LHCN-M2 (cell line): ENCODE data around the gene TRIM46. TPM values are rescaled to one million over a fixed set of nuclear protein-coding genes. Genes with fewer than 3 reads are reported as not detected.
A peak's percentile ranks its signal among the peaks of the same experiment; 100 is the strongest.
"Not testable (repeated sequence)": the region's sequence is repeated elsewhere in the genome, so short reads cannot be mapped to it uniquely, and the experiment has no call there.

ENCODE experiments used
- DNase-seq: peaks from one replicate; pipeline ENCODE4 v3.0.0-alpha.2; 2012; ENCODE audit warnings: low read depth
- total RNA-seq: library from RNA; depleted of rRNA; stranded (reverse); fragments of >200 nt; gene quantifications from 2 replicates; pipeline ENCODE4 v1.2.3, GENCODE V29; 2014

The TRIM46 gene
- total RNA-seq, 1 experiment from 2014 or later: 3.3 TPM

DNA sequence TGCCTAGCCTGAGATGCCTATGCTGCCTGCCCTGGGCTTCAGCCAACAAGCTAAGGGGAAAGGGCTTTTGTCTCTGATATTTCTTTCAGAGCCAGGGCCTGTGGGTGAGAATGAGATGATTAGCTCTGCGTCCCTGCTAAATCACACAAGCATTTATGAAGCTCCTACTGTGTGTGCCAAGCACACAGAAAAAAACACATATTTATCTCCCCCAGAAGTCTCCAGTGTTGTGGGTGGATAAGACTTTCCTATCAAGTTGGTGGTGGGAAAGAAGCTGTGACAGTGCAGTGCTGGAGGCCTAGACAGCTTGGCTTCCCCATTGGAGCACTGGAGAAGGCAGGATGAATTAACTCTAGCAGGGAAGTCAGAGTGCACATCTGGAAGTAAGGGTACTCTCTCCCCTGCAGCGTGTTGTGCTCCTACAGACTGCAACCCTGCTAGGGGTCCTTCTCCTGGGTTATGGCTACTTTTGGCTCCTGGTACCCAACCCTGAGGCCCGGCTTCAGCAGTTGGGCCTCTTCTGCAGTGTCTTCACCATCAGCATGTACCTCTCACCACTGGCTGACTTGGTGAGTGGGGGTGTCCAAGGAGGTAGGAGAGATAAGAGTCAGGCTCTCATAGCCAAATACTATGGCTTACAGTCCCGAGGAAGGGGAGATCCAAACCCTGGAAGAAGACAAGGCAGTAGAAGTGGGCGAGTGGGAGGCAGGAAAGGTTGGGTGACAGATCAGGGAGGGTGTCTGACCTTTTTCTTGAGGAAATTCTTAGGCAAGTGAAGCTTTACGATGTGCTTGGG is 36.3 kb upstream of the TRIM46 start:
- no peak for DNase-seq

DNA sequence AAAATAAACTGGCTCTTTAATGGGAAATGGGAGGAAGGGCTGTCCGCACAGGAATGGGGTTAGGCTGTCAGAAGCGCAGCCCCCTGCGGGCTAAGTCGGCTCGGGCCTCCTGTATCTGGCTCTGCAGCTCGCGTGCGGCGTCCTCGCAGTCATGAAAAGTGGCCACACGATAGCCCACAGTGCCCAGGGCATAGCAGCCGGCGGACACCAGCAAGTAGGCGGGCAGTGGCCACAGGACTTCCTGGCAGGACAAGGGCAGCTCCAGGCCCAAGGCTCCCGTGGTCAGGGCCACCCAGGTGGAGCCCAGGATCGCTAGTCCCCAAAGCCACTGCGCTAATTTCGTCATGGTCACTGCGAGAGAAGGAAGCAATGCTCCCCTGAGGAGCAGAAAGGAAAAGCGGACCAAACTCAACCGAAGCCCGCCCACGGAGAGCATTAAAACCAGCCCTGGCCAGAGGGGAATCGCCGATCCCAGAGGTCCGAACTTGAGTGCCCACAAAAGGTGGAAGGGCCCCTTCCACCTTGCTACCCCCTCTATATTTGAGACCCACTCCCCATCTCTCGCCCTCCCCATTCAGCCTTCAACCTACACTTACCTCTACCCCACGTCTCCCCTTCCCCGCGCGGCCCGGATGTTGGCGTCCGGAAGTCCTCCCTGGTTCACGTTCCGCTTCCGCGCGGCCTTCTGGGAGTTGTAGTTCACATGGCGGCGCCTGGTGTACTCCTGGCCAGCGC is 33.6 kb upstream of the TRIM46 start, which contains the start of gene DPM3:
Gene DPM3, minus strand, starts transcription at position 637 of the 735 bp plus-strand sequence. Its CDS starts 291 bp downstream, at position 346.
- DNase-seq: peak; percentile 69

DNA sequence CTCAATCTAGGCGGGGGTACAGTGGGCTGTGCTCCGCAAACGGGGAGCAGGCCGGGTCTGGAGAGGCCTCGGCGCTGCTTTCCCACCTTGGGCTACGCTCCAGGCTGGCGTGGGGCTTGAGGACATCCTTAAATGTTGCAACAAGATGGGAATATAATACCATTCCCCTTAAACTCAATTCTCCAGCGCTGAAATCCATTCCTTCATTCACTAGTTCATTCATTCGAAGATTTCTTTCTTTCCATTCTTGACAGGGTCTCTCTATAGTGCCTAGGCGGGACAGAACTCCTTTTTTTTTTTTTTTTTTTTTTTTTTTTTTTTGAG is 33.1 kb upstream of the TRIM46 start:
- no peak for DNase-seq

DNA sequence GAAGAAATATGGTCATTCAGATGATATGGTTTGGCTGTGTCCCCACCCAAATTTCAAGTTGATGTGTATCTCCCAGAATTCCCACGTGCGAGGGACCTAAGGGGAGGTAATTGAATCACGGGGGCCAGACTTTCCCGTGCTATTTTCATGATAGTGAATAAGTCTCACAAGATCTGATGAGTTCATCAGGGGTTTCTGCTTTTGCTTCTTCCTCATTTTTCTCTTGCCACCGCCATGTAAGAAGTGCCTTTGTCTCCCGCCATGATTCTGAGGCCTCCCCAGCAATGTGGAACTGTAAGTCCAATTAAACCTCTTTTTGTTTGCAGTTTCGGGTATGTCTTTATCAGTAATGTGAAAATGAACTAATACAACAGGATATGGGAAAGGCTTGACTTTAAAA is 31.9 kb upstream of the TRIM46 start:
- DNase-seq: no peak

DNA sequence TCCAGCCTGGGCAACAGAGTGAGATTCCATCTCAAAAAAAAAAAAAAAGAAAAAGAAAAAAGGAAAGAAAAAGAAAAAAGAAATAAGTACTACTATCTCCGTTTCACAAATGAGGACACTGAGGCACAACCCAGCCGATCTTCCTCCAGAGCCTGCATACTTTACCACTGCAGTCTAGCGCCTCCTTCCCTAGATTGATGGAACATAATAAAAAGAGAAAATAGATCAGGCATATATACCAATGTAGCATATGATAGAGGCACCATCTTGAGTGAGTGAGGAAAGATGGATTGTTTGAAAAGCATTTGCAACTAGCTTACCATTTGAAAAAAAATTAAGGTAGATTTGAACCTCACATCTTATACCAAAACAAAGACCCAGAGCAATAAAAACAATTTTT is 28.2 kb upstream of the TRIM46 start:
- DNase-seq: no peak

DNA sequence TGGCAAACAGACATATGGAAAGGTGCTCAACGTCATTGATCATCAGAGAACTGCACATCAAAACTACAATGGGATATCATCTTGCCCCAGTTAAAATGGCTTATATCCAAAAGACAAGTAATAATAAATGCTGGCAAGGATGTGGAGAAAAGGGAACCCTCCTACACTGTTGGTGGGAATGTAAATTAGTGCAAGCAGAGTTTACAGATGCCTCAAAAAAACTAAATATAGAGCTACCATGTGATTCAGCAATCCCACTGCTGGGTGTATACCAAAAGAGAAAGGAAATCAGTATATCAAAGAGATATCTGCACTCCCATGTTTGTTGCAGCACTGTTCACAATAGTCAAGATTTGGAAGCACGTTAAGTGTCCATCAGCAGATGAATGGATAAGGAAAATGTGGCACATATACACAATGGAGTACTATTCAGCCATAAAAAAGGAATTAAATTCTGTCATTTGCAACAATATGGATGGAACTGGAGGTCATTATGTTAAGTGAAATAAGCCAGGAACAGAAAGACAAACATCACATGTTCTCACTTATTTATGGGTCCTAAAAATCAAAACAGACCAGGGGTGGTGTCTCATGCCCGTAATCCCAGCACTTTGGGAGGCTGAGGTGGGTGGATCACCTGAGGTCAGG is 17.5 kb upstream of the TRIM46 start:
- DNase-seq: not testable (repeated sequence)

DNA sequence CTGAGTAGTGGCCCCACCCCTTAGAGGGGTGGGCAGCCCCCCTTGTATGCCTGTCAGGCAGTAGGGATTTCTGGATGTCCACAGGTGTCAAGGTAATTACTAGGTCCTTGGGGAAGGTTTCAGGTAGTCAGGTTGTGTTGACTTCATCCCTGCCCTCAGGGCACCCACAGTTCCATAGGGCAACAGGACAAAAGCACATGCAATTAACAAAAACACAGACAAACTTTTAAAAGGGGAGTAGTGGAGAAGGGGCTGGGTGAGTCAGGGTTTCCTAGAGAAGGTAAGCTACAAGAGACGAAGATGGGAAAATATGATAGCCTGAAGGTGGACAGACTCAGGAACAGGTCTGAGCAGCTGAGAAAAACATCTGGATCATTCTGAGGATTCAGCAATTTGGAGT is 14.7 kb upstream of the TRIM46 start:
- DNase-seq: no peak

DNA sequence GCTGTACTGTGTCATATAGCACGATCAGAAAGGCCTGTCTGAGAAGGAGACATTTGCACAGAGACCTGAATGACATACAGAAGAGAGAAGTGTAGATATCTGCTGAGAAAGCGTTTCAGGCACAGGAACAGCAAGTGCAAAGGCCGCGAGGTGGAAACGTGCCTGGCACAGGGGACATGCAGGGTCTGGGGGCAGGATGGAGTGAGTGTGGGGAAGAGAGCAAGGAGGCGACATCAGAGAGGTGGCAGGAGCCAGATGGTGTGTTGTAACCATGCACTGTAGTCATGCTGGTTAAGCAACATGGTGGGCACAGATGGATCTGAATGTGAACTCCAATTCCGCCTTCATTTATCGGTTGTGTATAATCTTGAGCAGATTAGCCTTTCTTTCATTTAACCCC is 13.5 kb upstream of the TRIM46 start:
- DNase-seq: no peak

DNA sequence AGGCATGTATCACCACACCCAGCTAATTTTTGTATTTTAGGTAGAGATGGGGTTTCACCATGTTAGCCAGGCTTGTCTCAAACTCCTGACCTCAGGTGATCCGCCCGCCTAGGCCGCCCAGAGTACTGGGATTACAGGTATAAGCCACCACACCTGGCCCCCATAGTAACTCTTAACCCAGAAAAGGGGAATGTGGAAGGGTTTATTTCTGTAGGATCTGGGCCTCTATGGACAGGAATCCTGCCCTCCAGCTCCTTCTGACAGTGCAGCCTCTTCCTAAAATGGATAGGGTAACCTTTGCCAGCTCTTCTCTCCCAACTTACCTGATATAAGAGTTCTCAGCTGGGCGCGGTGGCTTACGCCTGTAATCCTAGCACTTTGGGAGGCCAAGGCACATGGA is 11.0 kb upstream of the TRIM46 start:
- DNase-seq: not testable (repeated sequence)

DNA sequence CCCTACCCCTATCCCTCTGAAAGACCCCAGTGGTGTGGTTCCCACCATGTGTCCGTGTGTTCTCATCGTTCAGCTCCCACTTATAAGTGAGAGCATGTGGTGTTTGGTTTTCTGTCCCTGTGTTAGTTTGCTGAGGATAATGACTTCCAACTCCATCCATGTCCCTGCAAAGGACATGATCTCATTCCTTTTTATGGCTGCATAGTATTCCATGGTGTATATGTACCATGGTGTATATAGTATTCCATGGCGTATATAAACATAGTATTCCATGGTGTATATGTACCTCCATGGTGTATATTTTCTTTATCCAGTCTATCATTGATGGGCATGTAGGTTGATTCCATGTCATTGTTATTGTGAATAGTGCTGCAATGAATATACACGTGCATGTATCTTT is 9.9 kb upstream of the TRIM46 start:
- DNase-seq: not testable (repeated sequence)

DNA sequence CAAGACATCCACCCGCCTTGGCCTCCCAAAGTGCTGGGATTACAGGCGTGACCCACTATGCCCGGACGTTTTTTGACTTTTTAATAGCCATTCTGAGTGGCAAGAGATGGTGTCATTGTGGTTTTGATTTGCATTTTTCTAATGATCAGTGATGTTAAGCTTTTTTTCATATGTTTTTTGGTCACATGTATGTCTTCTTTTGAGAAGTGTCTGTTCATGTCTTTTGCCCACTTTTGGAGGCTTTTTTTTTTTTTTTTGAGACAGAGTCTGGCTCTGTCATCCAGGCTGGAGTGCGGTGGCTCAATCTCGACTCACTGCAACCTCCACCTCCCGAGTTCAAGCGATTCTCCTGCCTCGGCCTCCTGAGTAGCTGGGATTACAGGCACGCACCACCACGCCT is 9.0 kb upstream of the TRIM46 start:
- DNase-seq: not testable (repeated sequence)

DNA sequence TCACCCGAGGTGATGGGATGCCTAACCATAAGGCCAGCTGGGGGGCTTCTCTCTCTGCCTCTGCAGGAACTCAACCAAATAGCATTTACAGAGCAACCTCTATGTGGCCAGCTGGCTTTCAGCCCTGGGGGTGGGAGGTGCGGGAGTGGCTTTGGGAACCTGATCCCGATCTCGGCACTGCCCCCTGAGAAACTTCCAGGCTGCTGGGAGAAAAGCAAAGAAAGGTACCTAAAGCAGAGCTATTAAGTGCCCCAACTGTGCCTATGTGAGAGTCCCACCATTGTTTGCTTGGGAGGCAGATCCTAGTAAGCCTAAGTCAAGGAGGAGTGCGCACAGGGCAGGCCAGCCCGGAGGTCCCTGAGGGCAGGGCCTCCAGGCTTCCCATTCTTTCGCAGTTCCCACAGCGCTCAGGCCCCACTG is 7.6 kb upstream of the TRIM46 start:
- DNase-seq: no peak

DNA sequence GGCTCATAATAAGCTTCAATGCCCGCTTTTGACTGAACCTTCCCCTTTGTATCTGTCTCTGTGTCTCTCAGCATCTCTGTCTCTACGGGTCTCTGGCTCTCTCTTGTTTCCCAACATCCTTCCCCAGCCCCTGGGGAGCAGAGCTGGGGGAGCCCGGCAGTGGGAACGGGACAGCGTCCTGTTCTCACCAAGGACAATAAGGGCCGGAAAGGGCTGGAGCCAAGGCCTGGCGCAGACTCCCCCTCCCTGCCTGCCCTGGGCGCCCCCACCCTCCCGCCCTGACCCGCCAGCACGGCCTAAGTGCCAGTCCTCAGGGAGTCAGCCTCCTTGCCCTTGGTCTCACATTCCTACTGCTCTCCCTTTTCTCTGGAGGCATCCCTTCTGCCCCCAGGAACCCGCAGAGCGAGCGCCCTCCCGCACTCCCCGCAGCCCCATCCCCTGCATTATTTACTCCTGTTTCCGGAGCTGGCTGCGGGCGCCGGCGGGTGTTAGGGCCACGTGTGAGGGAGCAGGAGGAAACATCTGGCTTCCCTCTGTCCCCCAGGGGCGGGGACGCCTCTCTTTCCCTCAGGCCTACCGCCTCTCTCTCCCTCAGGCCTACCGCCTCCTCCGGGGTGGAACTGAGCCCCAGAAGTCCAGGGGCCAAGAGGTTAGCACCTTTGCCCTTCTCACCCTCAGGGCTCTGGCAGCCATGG is 7.0 kb upstream of the TRIM46 start:
- no peak for DNase-seq

DNA sequence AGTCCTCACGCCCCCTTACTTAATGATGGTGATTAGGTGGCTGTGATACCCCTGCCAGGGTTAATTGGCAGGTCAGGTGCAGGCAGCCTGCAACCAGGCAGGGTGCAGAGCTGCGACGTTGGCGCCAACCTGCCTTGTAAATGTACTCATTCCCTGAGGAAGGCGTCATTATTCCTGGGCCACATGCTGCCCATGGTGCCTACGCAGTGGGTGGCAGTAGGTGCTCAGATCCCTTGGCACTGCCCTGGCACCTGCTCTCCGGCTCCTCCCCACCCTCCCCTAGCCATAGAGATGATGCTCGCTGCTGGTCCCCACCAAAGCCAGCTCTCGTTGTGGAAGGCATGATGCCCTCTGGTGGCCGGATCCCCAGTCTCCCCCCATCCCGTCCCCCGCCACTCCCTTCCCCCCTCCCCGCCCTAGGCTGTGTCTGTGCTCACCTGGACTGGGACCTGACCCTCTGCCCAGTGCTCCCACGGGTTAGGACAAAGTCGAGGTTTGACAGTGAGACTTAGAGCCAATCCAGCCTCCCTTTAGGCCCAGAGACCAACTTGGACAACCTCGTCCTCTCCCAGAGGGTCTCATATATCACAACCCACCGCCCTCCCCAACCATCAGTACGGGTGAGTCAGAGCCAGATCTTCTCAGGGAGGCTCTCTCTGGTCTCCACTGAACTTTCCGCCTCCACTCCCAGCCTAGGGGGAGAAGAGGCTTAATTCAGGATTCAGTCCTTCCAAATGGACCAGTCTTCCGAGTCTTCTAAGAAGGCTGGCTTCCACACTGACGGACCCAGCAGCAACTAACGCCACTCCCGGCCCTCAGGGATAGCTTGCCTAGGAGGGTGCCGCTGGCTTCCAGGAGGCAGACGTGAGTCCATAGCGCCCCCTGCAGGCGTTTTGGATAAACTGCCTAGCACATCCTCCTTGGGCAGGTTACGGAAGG is 6.2 kb upstream of the TRIM46 start:
- peak; percentile 73 for DNase-seq

DNA sequence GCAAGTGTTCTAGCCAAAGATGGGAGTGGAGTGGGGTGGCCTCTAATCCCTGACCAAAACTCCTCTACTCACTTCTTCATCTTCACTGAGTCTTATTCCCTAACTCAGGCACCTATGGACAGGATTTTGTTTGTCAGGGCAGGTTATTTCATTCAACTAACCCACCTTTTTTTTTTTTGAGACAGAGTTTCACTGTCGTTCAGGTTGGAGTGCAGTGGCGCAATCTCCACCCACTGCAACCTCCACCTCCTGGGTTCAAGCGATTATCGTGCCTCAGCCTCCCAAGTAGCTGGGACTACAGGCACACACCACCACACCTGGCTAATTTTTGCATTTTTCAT is 5.6 kb upstream of the TRIM46 start:
- not testable (repeated sequence) for DNase-seq

DNA sequence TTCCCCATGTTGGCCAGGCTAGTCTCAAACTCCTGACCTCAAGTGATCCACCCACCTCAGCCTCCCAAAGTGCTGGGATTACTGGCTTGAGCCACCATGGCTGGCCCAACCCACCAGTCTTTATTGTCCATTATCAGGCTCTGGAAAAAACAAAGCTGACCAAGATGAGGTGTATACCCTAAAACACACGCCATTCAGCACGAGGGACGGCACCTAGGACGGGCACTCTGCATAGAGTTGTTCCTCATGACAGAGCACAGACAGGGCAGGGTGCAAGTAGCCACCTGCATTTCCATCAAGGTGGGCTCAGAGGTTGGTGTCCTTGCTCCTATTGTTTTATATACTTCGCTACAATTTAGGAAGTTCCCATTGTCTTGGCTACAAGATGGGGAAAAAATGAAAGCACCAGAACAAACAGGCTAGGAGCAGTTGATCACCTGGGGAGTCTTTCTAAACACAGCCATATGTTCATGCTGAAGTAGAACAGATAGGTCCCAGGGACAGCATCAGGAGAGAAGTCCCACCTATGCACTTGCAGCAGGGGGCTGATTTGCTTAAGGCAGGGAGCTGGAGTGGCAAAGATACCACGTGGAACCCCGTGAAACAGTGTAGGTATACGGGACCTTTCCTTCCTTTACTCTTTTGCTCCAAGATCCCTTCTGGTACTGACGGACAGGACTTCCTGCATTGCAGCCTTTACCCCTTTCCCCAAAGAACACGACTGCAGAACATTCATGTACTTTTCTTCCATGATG is 5.0 kb upstream of the TRIM46 start:
- no peak for DNase-seq

DNA sequence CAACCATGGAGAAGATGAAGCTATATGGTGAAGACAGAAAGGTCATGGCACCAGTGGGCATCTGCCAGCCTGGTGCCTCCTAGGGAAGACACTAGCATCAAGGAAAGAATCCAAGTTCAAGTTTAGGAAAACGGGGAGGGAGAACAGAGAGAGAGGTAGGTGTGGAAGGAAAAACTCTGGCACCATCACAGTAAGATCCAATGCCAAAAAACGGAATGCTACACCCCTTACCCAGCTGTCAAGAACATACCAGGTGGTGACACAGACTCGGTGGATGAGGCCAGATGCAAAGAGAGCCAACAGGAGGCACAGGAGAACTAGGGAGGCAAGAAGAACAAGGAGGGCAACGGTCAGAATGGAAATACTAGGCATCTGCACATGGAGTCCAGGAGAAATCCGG is 4.1 kb upstream of the TRIM46 start:
- DNase-seq: no peak

DNA sequence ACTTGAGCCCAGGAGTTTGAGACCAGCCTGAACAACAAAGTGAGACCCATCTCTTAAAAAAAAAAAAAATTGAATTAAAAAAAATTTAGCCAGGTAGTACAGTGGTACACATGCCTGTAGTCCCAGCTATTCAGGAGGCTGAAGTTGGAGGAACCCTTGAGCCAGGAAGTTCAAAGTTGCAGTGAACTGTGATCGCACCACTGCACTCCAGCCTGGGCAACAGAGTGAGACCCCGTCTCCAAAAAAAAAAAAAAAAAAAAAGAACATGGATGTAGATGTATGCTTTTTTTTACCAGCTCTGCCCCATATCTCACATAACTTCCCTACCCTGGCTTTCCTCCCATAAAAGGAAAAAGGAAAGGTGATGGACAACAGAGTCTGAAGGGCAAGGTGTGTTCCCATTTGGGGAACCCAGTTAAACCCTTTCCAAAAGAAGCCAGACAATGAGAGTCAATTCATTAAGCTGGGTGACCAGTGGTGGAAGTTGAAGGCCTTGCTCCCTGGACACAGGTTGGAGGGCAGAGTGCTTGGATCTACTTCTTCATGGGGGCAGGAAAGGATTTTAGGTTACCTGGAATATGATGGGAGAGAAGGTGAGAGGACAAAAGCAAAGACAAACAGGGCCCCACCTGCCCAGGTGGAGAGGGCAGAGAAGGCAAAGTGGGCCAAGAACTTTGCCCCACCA is 3.4 kb upstream of the TRIM46 start:
- no peak for DNase-seq

DNA sequence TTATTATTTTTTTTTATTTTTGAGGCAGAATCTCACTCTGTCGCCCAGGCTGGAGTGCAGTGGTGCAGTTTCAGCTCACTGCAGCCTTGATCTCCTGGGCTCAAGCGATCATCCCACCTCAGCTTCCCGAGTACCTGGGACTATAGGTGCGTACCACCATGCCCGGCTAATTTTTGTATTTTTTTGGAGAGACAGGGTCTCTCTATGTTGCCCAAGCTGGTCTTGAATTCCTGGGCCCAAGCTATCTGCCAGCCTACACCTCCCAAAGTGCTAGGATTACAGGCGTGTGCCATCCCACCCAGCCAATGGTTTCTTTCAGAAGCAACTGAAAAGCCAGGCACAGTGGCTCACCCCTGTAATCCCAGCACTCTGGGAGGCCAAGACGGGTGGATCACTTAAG is 2.8 kb upstream of the TRIM46 start:
- DNase-seq: no peak
